Prostate gland (tissue), 2 donors: ENCODE measurements around the gene RAB11FIP5.

Source experiments
- POLR2AphosphoS5 ChIP-seq: sonication (generic); formaldehyde crosslinking; IDR thresholded peaks from one replicate; pipeline ENCODE4 v1.6.1; 2017; ENCODE audit warnings: antibody characterized with exemption
- TF ChIP-seq, protein P1 (sequence below), 4 experiments: fragments of 200-600 bp in 2 of 4; fragments of 450-650 bp in 2 of 4; sonication (generic) in 2 of 4; IDR thresholded peaks; 1 replicate in 3 of 4; 2 replicates in 1 of 4; pipeline ENCODE4 v1.5.1; 2016 to 2019; ENCODE audit warnings: antibody characterized with exemption in 4 of 4, mild to moderate bottlenecking in 2 of 4, moderate library complexity in 2 of 4

GRCh38 chr2:73117441-73117840 lies 4.7 kb upstream of the RAB11FIP5 start:
- TF ChIP-seq, protein P1, sequence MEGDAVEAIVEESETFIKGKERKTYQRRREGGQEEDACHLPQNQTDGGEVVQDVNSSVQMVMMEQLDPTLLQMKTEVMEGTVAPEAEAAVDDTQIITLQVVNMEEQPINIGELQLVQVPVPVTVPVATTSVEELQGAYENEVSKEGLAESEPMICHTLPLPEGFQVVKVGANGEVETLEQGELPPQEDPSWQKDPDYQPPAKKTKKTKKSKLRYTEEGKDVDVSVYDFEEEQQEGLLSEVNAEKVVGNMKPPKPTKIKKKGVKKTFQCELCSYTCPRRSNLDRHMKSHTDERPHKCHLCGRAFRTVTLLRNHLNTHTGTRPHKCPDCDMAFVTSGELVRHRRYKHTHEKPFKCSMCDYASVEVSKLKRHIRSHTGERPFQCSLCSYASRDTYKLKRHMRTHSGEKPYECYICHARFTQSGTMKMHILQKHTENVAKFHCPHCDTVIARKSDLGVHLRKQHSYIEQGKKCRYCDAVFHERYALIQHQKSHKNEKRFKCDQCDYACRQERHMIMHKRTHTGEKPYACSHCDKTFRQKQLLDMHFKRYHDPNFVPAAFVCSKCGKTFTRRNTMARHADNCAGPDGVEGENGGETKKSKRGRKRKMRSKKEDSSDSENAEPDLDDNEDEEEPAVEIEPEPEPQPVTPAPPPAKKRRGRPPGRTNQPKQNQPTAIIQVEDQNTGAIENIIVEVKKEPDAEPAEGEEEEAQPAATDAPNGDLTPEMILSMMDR (IDR thresholded peaks at IDR 0.05): no peak
- TF ChIP-seq POLR2AphosphoS5: no peak
